DND-41 (cell line): ENCODE measurements around the gene WNT10A.

Experiments
- ATAC-seq: fragments of 200-7000 bp; cut with Tn5 transposase; 3 replicates; pipeline ENCODE4 v1.9.1; 2021; ENCODE audit warnings: low read depth; ENCODE audit not compliant: insufficient read depth
- DNase-seq: peaks from one replicate; pipeline ENCODE4 v3.0.0-alpha.2; 2020
- H2AFZ ChIP-seq: 2 replicates; pipeline ENCODE4 v1.6.0; 2012; ENCODE audit warnings: low read depth, low read length
- H3K27ac ChIP-seq: 2 replicates; pipeline ENCODE4 v1.5.1; 2012; ENCODE audit warnings: low read length, inconsistent platforms
- H3K27me3 ChIP-seq: fragments of 200-600 bp; sonication (generic); 2 replicates; pipeline ENCODE4 v1.6.0; 2012; ENCODE audit warnings: low read length, mild to moderate bottlenecking, inconsistent platforms; ENCODE audit not compliant: insufficient read depth, poor library complexity
- H3K36me3 ChIP-seq: 2 replicates; pipeline ENCODE4 v1.5.1; 2012; ENCODE audit warnings: low read length, inconsistent platforms; ENCODE audit not compliant: insufficient read depth
- H3K4me1 ChIP-seq: 2 replicates; pipeline ENCODE4 v1.5.1; 2012; ENCODE audit warnings: mild to moderate bottlenecking, low read length; ENCODE audit not compliant: insufficient read depth
- H3K4me2 ChIP-seq: 2 replicates; pipeline ENCODE4 v1.6.0; 2012; ENCODE audit warnings: mild to moderate bottlenecking, moderate library complexity, low read length, inconsistent platforms; ENCODE audit not compliant: insufficient read depth
- H3K4me3 ChIP-seq, 2 experiments: fragments of 200-600 bp in 1 of 2; shearing (Covaris generic) in 1 of 2; 2 replicates each; pipeline ENCODE4 v1.5.1; 2012 to 2016; ENCODE audit warnings: inconsistent platforms in 2 of 2, low read length in 2 of 2, mild to moderate bottlenecking in 2 of 2, low read depth in 1 of 2, moderate library complexity in 1 of 2
- H3K79me2 ChIP-seq: 2 replicates; pipeline ENCODE4 v1.6.0; 2012; ENCODE audit warnings: low read length, inconsistent platforms; ENCODE audit not compliant: insufficient read depth
- H3K9ac ChIP-seq: 2 replicates; pipeline ENCODE4 v1.6.0; 2012; ENCODE audit warnings: low read depth, mild to moderate bottlenecking, inconsistent platforms, low read length, moderate library complexity
- H3K9me3 ChIP-seq: 2 replicates; pipeline ENCODE4 v1.5.1; 2012; ENCODE audit warnings: low read length, moderate library complexity, mild to moderate bottlenecking, inconsistent platforms; ENCODE audit not compliant: insufficient read depth, severe bottlenecking
- H4K20me1 ChIP-seq: 2 replicates; pipeline ENCODE4 v1.6.0; 2012; ENCODE audit warnings: low read length; ENCODE audit not compliant: insufficient read depth
- CTCF ChIP-seq: IDR thresholded peaks from 2 replicates; pipeline ENCODE4 v1.5.1; 2012; ENCODE audit warnings: borderline replicate concordance, low read length, moderate library complexity, mild to moderate bottlenecking; ENCODE audit not compliant: poor library complexity, severe bottlenecking; ENCODE audit errors: extremely low read depth
- EZH2 ChIP-seq: IDR thresholded peaks from 3 replicates; pipeline ENCODE4 v1.6.1; 2012; ENCODE audit warnings: borderline replicate concordance, low read depth, mild to moderate bottlenecking, moderate library complexity, low read length, inconsistent platforms; ENCODE audit not compliant: severe bottlenecking

Gene WNT10A

GRCh38 chr2:218877891-218878290 is 2.8 kb upstream of the WNT10A start:
- DNase-seq (no peak), ATAC-seq (no peak)
- no peak for TF ChIP-seq EZH2
- no peak for TF ChIP-seq CTCF
- Histone ChIP-seq H4K20me1 (peaks cover 17% of the 10 kb centered on the region), H3K4me1 (peaks cover 11% of the 10 kb centered on the region), H3K27me3 (peaks cover 8% of the 10 kb centered on the region), H2AFZ (no peak overlapping the region), H3K4me3 (no peak overlapping the region), H3K9me3 (no peaks in the 10 kb centered on the region), H3K36me3 (no peaks in the 10 kb centered on the region), H3K27ac (no peak overlapping the region), H3K4me2 (no peak overlapping the region), H3K79me2 (no peaks in the 10 kb centered on the region), H3K9ac (no peak overlapping the region)

- H3K36me3 ChIP-seq, result no peaks in the 10 kb centered on the region
- peaks cover 8% of the 10 kb centered on the region for H3K27me3 ChIP-seq
- no peak overlapping the region for H3K4me3 ChIP-seq
- DNase-seq (no peak), ATAC-seq (no peak)
- H3K9me3 ChIP-seq, result no peaks in the 10 kb centered on the region
- H3K79me2 ChIP-seq, result no peaks in the 10 kb centered on the region
- H3K4me2 ChIP-seq, result no peak overlapping the region
- no peak overlapping the region for H3K9ac ChIP-seq
- H3K27ac ChIP-seq, result no peak overlapping the region
- peaks cover 17% of the 10 kb centered on the region for H4K20me1 ChIP-seq
- peaks cover 11% of the 10 kb centered on the region for H3K4me1 ChIP-seq
- TF ChIP-seq EZH2, result no peak
- H2AFZ ChIP-seq, result no peak overlapping the region
Observed at GRCh38 chr2:218878486-218878885, 2.2 kb upstream of the WNT10A start.

GRCh38 chr2:218878926-218879761 is 1.5 kb upstream of the WNT10A start:
- peaks cover 17% of the 10 kb centered on the region for H4K20me1 ChIP-seq
- no peak overlapping the region for H3K4me3 ChIP-seq
- no peak overlapping the region for H3K4me2 ChIP-seq
- ATAC-seq (no peak), DNase-seq (no peak)
- H2AFZ ChIP-seq, result no peak overlapping the region
- no peak overlapping the region for H3K27ac ChIP-seq
- H3K4me1 ChIP-seq, result peaks cover 11% of the 10 kb centered on the region
- H3K27me3 ChIP-seq, result peaks cover 8% of the 10 kb centered on the region
- no peaks in the 10 kb centered on the region for H3K79me2 ChIP-seq
- H3K9me3 ChIP-seq, result no peaks in the 10 kb centered on the region
- no peak overlapping the region for H3K9ac ChIP-seq
- no peaks in the 10 kb centered on the region for H3K36me3 ChIP-seq
- no peak for TF ChIP-seq EZH2

GRCh38 chr2:218879776-218880101 is 913 bp upstream of the WNT10A start:
- no peak overlapping the region for H3K27ac ChIP-seq
- no peaks in the 10 kb centered on the region for H3K9me3 ChIP-seq
- no peak for DNase-seq
- peaks cover 8% of the 10 kb centered on the region for H3K27me3 ChIP-seq
- no peak overlapping the region for H3K9ac ChIP-seq
- peaks cover 17% of the 10 kb centered on the region for H4K20me1 ChIP-seq
- no peak overlapping the region for H2AFZ ChIP-seq
- no peak overlapping the region for H3K4me3 ChIP-seq
- no peak for ATAC-seq
- no peak for TF ChIP-seq EZH2
- no peak for TF ChIP-seq CTCF
- H3K4me1 ChIP-seq, result peaks cover 11% of the 10 kb centered on the region
- H3K36me3 ChIP-seq, result no peaks in the 10 kb centered on the region
- H3K79me2 ChIP-seq, result no peaks in the 10 kb centered on the region
- no peak overlapping the region for H3K4me2 ChIP-seq
